GM21381 (cell line): ENCODE results near the gene DNAH17.

Source experiments
- ATAC-seq: cut with Tn5 transposase; IDR thresholded peaks from one replicate; pipeline ENCODE4 v1.9.1; 2021; ENCODE audit warnings: mild to moderate bottlenecking, moderate library complexity; ENCODE audit not compliant: unreplicated experiment

DNAH17 gene

DNA sequence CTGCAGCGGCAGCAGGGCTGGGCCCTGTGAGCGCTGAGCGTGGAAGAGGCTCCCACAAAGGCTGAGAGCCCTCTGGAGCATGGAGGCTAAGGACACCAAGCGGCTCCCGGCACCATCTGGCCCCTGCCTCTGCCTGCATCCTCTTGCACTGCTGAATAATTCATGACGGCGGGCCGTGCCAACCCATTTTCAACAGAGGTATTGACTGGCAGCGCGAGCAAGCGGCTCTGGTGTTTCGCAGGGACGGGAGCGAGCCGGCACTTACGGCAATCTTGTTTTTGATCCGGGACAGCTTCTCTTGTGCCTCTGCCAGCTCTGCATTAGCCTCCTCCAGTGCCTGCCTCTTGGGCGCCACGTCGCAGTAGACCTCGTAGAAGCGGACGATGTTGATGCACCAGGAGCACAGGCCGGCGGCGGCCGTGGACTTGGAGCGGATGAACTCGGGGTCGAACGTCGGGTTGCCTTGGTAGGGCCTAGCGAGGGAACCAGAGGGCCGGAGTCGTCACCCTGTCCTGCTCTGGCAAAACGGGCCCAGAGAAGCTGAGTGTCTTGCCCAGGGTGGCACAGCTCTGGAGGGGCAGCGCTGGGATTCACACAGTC lies 118.4 kb downstream of the DNAH17 start:
- no peak for ATAC-seq

DNA sequence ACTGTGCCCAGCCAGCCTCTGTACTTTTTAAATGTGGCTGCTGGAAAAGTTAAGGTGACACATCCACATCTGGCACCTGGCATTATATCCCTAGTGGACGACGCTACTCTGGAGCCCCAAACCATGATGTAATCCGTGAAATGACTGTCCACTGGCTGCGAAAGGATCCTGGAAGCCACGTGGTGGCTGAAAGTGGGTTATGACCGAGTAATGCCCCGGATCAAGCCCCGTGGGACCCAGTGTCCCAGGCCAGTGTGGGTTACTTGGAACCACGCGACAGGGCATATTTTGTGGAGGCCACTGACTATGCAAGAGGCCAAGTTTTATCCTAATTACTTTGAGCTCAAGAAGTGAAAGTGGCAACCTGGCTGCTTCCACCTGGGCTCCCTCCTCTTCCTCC lies 119.1 kb downstream of the DNAH17 start:
- ATAC-seq, result no peak

- no peak for ATAC-seq
Measured at GRCh38 chr17:78454346-78454745, 122.8 kb downstream of the DNAH17 start.

DNA sequence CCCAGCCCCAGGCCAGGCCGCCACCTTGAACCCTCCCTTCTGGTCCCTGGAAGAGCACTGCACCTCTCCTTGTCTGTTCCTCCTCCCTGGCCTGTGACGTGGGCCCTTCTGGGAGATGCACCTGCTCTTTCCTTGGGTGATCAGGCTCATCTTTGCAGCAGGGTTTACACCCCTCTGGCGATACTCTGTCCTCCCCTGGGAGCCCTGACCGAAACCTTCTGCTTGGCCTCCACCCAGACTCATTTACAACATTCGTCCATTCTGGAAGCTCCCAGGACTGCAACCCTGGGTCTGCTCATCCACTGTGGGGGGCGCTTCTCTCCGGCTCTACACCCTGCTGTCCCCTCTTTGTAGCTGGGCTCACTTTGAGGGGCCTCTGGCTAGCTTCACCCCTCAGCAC lies 125.4 kb downstream of the DNAH17 start:
- ATAC-seq, result no peak

DNA sequence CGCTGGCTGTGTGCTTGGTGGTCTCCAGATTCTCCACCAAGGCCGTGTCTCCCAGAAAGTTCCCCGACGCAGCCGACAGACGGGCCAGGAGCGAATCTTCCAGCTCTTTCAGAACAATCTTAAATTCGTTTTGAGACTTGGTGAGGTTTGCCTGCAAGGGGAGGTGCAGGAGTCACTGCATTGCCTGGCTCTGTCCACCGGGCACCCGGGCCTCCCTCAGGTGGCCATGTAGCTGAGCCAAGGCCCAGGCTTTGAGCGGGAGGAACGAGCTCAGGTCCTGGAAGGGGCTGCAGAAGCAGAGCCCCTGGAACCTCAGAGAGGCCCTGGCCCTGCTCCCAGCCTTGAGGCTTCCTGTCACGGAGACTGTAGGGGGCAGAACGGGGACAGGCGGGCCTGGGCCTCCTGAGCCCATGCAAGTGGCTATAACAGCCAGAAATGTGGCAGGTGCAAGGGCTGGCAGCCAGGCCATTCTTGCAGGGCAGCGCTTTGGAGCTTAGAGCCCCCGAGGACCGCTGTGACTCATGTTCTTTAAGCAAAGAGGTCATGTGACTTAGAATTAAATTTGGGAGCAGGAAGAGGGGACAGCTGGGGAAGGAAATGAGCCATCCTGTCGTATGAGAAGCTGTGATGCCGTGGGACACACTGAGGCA lies 126.4 kb downstream of the DNAH17 start:
- no peak for ATAC-seq

DNA sequence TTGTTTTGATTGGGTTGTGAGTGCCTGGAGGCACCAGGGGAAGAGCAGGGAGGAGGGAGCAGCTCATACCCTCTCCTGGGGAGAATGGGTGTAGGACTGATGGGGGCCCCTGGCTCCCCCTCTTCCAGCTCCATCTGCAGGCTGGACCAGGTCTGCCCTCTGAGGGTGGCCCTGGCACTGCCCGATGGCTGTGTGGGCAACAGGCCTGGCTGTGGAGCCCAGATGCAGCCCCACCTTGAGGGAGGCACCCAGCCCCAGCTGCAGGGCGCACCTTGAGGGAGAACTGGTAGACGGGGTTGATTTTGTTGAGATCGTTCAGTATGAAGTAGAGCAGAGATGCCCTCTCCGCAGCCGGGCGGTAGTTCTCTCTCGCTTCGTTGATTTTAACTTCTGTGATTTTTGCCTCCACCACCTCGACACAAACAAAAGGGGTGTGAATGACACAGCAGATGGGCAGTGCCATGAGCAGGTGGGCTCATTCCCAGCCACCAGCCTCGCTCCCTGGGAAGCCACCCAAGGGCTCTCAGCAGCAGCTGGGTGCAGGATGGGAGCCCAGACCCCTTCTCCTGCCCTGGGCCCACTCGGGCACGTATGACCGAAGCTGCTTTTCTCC lies 127.1 kb downstream of the DNAH17 start:
- no peak for ATAC-seq

- no peak for ATAC-seq
Measured at GRCh38 chr17:78448356-78448993, 128.7 kb downstream of the DNAH17 start.

GRCh38 chr17:78446833-78447232 lies 130.4 kb downstream of the DNAH17 start:
- no peak for ATAC-seq

DNA sequence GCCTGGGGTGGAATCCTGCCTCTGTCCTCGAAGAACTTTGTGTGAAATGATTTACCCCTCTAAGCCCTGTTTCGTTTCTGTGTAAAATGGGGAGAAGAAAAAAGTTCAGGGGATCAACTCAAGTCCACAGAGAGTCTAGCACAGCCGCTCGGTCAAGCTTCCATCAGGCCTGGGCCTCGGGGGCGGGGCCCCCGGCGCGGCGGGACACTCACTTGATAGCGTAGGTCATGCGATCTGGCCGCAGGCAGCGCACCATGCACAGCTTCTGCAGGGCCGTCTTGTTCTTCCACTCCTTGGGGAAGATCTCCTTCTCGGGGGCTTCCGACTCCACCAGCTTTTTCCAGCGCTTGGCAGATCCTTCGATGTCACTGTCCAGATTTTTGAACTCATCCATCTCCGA lies 132.8 kb downstream of the DNAH17 start:
- ATAC-seq, result no peak

DNA sequence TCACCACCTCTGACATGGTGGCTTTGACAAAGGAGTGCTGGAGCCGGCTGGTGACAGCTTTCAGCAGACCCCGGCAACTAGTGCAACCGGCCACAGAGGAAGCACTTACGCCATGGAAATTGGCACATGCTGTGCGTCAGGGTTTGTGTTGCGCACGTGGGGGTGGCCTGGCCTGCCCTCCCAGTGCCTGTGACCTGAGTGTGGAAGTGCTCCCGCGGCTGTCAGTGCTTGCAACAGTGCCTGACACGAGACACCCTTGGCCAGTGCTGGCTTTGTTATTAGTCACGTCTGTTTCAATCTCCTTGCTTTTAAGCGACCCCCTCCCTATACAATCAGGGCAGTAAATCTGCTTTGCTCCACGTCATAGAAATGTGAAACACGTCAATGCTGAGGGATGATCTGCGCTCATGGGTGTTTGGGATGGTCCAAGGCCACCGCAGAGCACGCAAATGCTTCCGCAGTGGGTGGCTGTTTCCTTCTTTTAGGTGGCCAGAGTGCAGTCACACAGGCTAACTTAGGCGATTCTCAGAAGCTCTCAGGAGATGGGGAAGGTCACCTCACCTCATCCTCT lies 134.5 kb downstream of the DNAH17 start:
- ATAC-seq, result no peak

- no peak for ATAC-seq
Measured at GRCh38 chr17:78441271-78441971, 135.8 kb downstream of the DNAH17 start.

GRCh38 chr17:78438694-78439325 lies 138.4 kb downstream of the DNAH17 start:
- ATAC-seq, result no peak

DNA sequence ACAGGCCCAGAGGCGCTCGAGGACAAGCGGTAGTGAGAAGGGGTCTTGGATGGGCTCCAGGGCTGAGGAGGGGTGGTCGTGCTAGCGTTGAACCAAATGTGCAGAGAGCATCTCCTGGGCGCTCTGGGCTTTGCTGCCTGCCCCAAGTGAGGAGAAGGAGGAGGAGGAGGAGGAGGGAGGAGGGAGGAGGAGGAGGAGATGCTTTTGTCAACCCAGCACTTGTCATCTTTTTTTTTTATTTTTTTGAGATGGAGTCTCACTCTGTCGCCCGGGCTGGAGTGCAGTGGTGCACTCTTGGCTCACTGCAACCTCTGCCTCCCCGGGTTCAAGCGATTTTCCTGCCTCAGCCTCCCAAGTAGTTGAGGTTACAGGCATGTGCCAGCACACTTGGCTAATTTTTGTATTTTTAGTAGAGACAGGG lies 138.9 kb downstream of the DNAH17 start:
- ATAC-seq, result no peak

- no peak for ATAC-seq
Measured at GRCh38 chr17:78437508-78438169, 139.6 kb downstream of the DNAH17 start.

- no peak for ATAC-seq
Measured at GRCh38 chr17:78435330-78436005, 141.7 kb downstream of the DNAH17 start.

DNA sequence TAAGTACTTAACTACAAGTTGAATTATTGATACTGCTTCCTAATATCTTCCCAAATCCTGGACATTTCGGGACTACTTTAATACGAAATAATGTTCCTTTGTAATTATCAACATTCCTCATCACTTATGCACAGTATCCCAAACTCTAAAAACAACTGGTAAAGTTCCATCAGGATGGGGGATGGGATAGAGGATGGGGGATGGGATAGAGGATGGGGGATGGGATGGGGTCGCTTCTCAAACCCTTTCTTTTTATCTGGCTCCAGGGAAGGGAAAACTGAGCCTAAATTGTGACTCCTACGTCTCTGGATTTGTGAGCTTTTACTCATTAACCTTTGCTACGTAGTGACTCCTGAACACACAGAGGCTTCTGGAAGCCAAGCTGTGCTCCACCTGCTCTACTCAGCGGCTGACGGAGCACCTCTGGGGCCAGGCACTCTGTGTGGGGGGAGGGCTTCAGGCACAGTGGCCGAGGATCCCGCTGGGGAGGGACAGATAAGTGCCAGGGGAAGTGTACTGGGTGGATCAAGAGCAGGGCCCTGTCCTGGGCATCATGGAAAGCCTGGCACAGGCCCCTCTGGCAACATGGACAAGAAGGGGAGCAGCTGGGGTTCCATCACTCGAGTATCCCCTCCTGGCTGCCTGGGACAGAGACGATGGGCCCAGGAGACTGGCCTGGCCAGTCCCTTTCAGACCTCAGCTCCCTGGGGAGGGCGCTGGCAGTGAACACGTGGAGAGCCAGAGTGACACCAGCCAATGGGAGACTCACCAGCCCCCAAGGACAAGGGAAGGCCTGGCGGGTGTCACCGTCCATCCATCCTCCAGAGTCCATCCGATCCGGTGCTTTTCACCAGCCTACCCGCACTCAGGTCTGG lies 142.5 kb downstream of the DNAH17 start:
- ATAC-seq, result no peak

GRCh38 chr17:78433780-78434335 lies 143.3 kb downstream of the DNAH17 start:
- ATAC-seq, result no peak

DNA sequence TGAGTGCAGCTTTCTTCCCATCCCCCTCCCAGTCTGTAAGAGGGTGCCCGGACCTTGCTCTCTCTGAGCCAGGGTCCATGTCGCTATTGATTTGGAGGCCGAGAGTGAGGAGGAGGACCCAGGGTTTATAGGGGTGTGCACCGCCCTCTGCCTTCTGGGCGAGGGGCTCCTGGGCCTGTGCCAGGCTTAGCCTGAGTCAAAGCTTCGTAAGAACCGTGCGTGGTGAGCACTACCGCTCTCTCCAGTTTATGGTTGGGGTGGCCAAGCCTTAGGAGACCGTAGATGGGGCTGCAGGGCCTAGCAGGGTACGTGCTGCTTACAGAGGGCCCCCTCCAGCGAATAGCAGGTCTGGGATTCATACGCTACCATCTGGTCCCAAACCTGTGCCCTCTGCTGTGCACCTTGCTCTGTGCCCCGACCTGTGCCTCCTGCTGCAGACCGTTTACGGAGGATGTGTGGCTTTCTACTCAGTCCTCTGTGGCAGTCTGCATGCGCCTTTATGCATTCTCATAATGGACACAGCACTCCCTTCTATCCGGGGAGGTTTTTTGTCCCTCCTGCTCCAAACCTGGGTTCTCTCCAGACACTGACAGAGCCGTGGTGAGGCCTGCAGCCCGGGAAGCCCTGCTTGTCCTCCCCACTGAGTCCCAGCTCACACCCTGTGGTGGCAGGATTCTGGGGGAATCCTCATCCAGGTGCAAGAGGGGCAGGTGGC lies 144.0 kb downstream of the DNAH17 start:
- no peak for ATAC-seq
